Measurements from ENCODE around the gene LARP4. TPM values are rescaled to one million over a fixed set of nuclear protein-coding genes. Genes with fewer than 3 reads are reported as not detected.
"Not testable (repeated sequence)": the region's sequence is repeated elsewhere in the genome, so short reads cannot be mapped to it uniquely, and the experiment has no call there.

Gene LARP4
- total and polyA plus RNA-seq, 12 donors, result 9.4 to 111 (median 52.8) TPM

DNA sequence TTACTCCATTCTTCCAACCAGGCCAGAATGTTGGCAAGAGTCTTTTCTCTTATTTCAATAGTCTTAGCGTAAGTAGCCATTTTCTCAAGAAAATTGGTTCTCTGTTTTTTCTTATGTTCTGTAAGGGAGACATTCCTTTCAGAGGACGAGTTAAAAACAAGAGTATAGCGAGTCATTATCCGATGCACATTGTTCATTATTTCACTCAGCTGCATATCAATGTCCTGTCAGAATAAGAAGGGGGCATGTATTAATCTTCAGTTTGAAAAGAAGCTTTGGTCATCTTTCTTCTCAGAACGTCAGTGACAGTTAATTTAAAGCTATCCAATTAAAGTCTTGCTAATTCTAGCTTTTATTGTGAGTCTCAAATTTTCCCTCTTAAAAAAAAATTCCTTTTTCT lies 37.5 kb upstream of the LARP4 start:
- H3K4me3 ChIP-seq, result no peak overlapping the region
- H3K36me3 ChIP-seq (replicated peaks in 1 of 2), result no peaks in the 10 kb centered on the region
- no peaks in the 10 kb centered on the region for H3K27me3 ChIP-seq
- intact Hi-C loops (cut with DNase I), result no loop called here
- no peak for TF ChIP-seq POLR2A (IDR thresholded peaks at IDR 0.05)
- TF ChIP-seq, protein P1, sequence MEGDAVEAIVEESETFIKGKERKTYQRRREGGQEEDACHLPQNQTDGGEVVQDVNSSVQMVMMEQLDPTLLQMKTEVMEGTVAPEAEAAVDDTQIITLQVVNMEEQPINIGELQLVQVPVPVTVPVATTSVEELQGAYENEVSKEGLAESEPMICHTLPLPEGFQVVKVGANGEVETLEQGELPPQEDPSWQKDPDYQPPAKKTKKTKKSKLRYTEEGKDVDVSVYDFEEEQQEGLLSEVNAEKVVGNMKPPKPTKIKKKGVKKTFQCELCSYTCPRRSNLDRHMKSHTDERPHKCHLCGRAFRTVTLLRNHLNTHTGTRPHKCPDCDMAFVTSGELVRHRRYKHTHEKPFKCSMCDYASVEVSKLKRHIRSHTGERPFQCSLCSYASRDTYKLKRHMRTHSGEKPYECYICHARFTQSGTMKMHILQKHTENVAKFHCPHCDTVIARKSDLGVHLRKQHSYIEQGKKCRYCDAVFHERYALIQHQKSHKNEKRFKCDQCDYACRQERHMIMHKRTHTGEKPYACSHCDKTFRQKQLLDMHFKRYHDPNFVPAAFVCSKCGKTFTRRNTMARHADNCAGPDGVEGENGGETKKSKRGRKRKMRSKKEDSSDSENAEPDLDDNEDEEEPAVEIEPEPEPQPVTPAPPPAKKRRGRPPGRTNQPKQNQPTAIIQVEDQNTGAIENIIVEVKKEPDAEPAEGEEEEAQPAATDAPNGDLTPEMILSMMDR (IDR thresholded peaks at IDR 0.05), result no peak
- 74 to 84% (median 81%) methylated on average over 5 of the region's 5 CpGs for WGBS, 4 donors
- H3K9me3 ChIP-seq (replicated peaks in 1 of 3), result no peaks in the 10 kb centered on the region
- H3K4me1 ChIP-seq (replicated peaks in 1 of 2), result peaks cover 0 to 6% of the 10 kb centered on the region in 2 donors
- no peak overlapping the region for H3K27ac ChIP-seq
- DNase-seq, result no peak

GRCh38 chr12:50365709-50366406 lies 34.8 kb upstream of the LARP4 start:
- TF ChIP-seq, protein P1 (IDR thresholded peaks at IDR 0.05), result no peak
- no peak for TF ChIP-seq POLR2A (IDR thresholded peaks at IDR 0.05)

GRCh38 chr12:50370672-50371071 lies 30.0 kb upstream of the LARP4 start:
- DNase-seq; H3K27ac ChIP-seq; H3K4me1 ChIP-seq (replicated peaks in 1 of 2); H3K4me3 ChIP-seq; intact Hi-C loops (cut with DNase I); H3K27me3 ChIP-seq; H3K36me3 ChIP-seq (replicated peaks in 1 of 2); H3K9me3 ChIP-seq (replicated peaks in 1 of 3): not testable (repeated sequence)
- WGBS, 4 donors, result 74 to 82% (median 76%) methylated on average over 6 to 7 of the region's 7 CpGs

More at GRCh38 chr12:50365709-50366406, 34.8 kb upstream of the LARP4 start:
- H3K27ac ChIP-seq, result no peak overlapping the region
- peak in 1 of 7 donors; percentile 4 for DNase-seq
- H3K4me1 ChIP-seq (replicated peaks in 1 of 2), result no peaks in the 10 kb centered on the region
- WGBS, 4 donors, result 64 to 71% (median 68%) methylated on average over 9 of the region's 9 CpGs
- H3K36me3 ChIP-seq (replicated peaks in 1 of 2), result no peaks in the 10 kb centered on the region
- intact Hi-C loops (cut with DNase I), result no loop called here
- H3K9me3 ChIP-seq (replicated peaks in 1 of 3), result no peaks in the 10 kb centered on the region
- H3K4me3 ChIP-seq, result no peak overlapping the region
- H3K27me3 ChIP-seq, result no peaks in the 10 kb centered on the region

DNA sequence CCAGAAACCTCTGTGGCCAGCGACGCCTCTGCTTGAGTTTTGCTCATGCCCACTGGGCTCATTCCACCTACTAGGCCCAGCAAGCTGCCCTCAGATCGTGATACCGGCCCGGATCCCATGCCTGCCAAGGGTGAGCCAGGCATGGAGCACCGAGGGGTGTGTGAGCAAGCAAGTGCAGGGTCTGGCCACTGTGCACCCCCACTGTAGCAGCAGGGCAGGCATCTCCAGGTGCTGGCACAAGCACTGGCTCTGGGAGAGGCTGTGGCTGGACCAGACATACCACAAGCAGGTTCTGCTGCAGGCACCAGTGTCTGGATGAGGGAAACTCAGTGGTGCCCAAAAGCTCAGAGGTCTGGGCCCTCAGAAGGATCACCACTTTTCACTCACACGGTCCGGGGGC lies 24.9 kb upstream of the LARP4 start:
- H3K36me3 ChIP-seq (replicated peaks in 1 of 2), result no peaks in the 10 kb centered on the region
- TF ChIP-seq, protein P1 (IDR thresholded peaks at IDR 0.05), result no peak
- TF ChIP-seq POLR2A (IDR thresholded peaks at IDR 0.05), result no peak
- peak in 1 of 7 donors; percentile 29 for DNase-seq
- no peaks in the 10 kb centered on the region for H3K27me3 ChIP-seq
- intact Hi-C loops (cut with DNase I), result no loop called here
- no peaks in the 10 kb centered on the region for H3K4me1 ChIP-seq (replicated peaks in 1 of 2)
- H3K4me3 ChIP-seq, result no peak overlapping the region
- no peaks in the 10 kb centered on the region for H3K9me3 ChIP-seq (replicated peaks in 1 of 3)
- WGBS, 4 donors, result 90 to 95% (median 93%) methylated on average over 6 to 8 of the region's 8 CpGs
- H3K27ac ChIP-seq, result no peak overlapping the region

DNA sequence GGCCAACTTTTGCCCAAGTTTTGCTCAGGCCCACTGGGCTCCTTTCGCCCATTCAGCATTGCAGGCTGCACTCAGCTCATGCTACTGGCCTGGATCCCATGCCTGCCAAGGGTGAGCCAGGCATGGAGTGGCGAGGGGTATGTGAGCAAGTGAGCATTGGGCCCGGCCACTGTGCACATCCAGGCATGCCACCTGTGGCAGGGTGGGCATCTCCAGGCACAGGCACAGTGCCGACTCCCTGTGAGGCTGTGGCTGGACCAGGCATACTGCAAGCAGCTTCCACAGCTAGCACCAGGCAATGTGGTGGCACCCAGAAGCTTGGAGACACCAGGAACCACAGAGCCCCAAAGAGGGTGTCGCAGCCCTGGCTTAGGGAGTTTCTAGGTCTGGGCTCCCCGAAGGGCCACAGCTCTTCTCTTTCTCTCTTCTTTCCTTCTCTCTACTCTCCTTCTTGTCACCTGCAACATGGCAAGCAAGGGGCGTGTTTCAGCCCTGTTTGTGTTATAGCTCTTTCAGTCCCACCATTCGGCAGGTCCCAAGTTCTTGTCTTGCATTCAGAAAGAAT lies 19.8 kb upstream of the LARP4 start:
- H3K4me1 ChIP-seq (replicated peaks in 1 of 2), result no peaks in the 10 kb centered on the region
- no peak for TF ChIP-seq POLR2A (IDR thresholded peaks at IDR 0.05)
- TF ChIP-seq, protein P1 (IDR thresholded peaks at IDR 0.05), result no peak
- no peaks in the 10 kb centered on the region for H3K36me3 ChIP-seq (replicated peaks in 1 of 2)
- 88 to 95% (median 93%) methylated on average over 8 of the region's 8 CpGs for WGBS, 4 donors
- no peaks in the 10 kb centered on the region for H3K9me3 ChIP-seq (replicated peaks in 1 of 3)
- no peak overlapping the region for H3K27ac ChIP-seq
- no peak overlapping the region for H3K4me3 ChIP-seq
- intact Hi-C loops (cut with DNase I), result no loop called here
- H3K27me3 ChIP-seq, result no peaks in the 10 kb centered on the region
- DNase-seq, result no peak
